Stimulated activated CD4-positive, alpha-beta T cell treated with anti-CD3 and anti-CD28 coated beads, Interleukin-2, amount 100 ng/mL, for 4 hours (primary cell): ENCODE measurements around the gene GNPDA2.

Source experiments
- DNase-seq: peaks from one replicate; pipeline ENCODE4 v3.0.0-alpha.2; 2020; ENCODE audit warnings: low read depth

GNPDA2 gene

GRCh38 chr4:44678094-44679041 is 48.0 kb downstream of the GNPDA2 start, which contains the start of gene GUF1:
TSS of gene GUF1 (plus strand) at chr4:44678420. CDS start at chr4:44678623, 203 bp downstream.
- peak; percentile 83 for DNase-seq

- DNase-seq, result no peak
Measured at GRCh38 chr4:44675366-44675765, 51.0 kb downstream of the GNPDA2 start.

- DNase-seq, result no peak
Measured at GRCh38 chr4:44674471-44674870, 51.9 kb downstream of the GNPDA2 start.

GRCh38 chr4:44671636-44672035 is 54.7 kb downstream of the GNPDA2 start:
- DNase-seq, result no peak

- no peak for DNase-seq
Measured at GRCh38 chr4:44670506-44671199, 55.7 kb downstream of the GNPDA2 start.

GRCh38 chr4:44668526-44668925 is 57.8 kb downstream of the GNPDA2 start:
- no peak for DNase-seq

- no peak for DNase-seq
Measured at GRCh38 chr4:44663539-44664263, 62.7 kb downstream of the GNPDA2 start.

GRCh38 chr4:44662623-44663005 is 63.7 kb downstream of the GNPDA2 start:
- DNase-seq, result no peak

GRCh38 chr4:44661940-44662622 is 64.3 kb downstream of the GNPDA2 start:
- no peak for DNase-seq

- DNase-seq, result no peak
Measured at GRCh38 chr4:44660396-44660795, 66.0 kb downstream of the GNPDA2 start.

- DNase-seq, result no peak
Measured at GRCh38 chr4:44652002-44652401, 74.4 kb downstream of the GNPDA2 start.
